ENCODE data around the gene NDUFS5. TPM values are rescaled to one million over a fixed set of nuclear protein-coding genes. Genes with fewer than 3 reads are reported as not detected.
"Not testable (repeated sequence)": the region's sequence is repeated elsewhere in the genome, so short reads cannot be mapped to it uniquely, and the experiment has no call there.

Gene NDUFS5
- total RNA-seq, 1 donor from 2014 or later, result 696 TPM

GRCh38 chr1:39048745-39049370 lies 22.7 kb downstream of the NDUFS5 start:
- H3K9me3 ChIP-seq (replicated peaks), result no peaks in the 10 kb centered on the region
- TF ChIP-seq CTCF (IDR thresholded peaks at IDR 0.05; ENCODE audit: borderline replicate concordance), result no peak
- no peak overlapping the region for H3K4me3 ChIP-seq
- intact Hi-C loops (cut with micrococcal nuclease), result no loop called here
- H3K27ac ChIP-seq (replicated peaks), result peak overlapping the region; percentile 87
- H3K36me3 ChIP-seq, result peaks cover 3% of the 10 kb centered on the region
- no peaks in the 10 kb centered on the region for H3K27me3 ChIP-seq (ENCODE audit: low read depth)
- DNase-seq, result no peak
- peaks cover 22% of the 10 kb centered on the region for H3K4me1 ChIP-seq

GRCh38 chr1:39050001-39050400 lies 23.9 kb downstream of the NDUFS5 start:
- no peak for DNase-seq
- Histone ChIP-seq H3K36me3 (no peaks in the 10 kb centered on the region), H3K4me1 (peaks cover 22% of the 10 kb centered on the region), H3K27ac (replicated peaks) (no peak overlapping the region), H3K4me3 (no peak overlapping the region), H3K27me3 (ENCODE audit: low read depth) (no peaks in the 10 kb centered on the region), H3K9me3 (replicated peaks) (no peaks in the 10 kb centered on the region)
- TF ChIP-seq CTCF (IDR thresholded peaks at IDR 0.05; ENCODE audit: borderline replicate concordance), result no peak
- intact Hi-C loops (cut with micrococcal nuclease), result no loop called here

- peaks cover 19% of the 10 kb centered on the region for H3K4me1 ChIP-seq
- H3K4me3 ChIP-seq; DNase-seq; H3K9me3 ChIP-seq (replicated peaks); intact Hi-C loops (cut with micrococcal nuclease); H3K27ac ChIP-seq (replicated peaks); H3K36me3 ChIP-seq; H3K27me3 ChIP-seq (ENCODE audit: low read depth): not testable (repeated sequence)
Measured at GRCh38 chr1:39051193-39051850, 25.2 kb downstream of the NDUFS5 start.

GRCh38 chr1:39051956-39052355 lies 25.8 kb downstream of the NDUFS5 start:
- intact Hi-C loops (cut with micrococcal nuclease), result no loop called here
- no peak for TF ChIP-seq CTCF (IDR thresholded peaks at IDR 0.05; ENCODE audit: borderline replicate concordance)
- no peaks in the 10 kb centered on the region for H3K36me3 ChIP-seq

GRCh38 chr1:39055213-39055710 lies 29.1 kb downstream of the NDUFS5 start:
- H3K4me3 ChIP-seq; DNase-seq; H3K27ac ChIP-seq (replicated peaks); intact Hi-C loops (cut with micrococcal nuclease); H3K4me1 ChIP-seq; H3K9me3 ChIP-seq (replicated peaks); H3K36me3 ChIP-seq; H3K27me3 ChIP-seq (ENCODE audit: low read depth): not testable (repeated sequence)

More at GRCh38 chr1:39051956-39052355, 25.8 kb downstream of the NDUFS5 start:
- no peak for DNase-seq
- no peak overlapping the region for H3K27ac ChIP-seq (replicated peaks)
- no peaks in the 10 kb centered on the region for H3K9me3 ChIP-seq (replicated peaks)
- H3K4me3 ChIP-seq, result no peak overlapping the region
- no peaks in the 10 kb centered on the region for H3K27me3 ChIP-seq (ENCODE audit: low read depth)
- peaks cover 13% of the 10 kb centered on the region for H3K4me1 ChIP-seq

- intact Hi-C loops (cut with micrococcal nuclease); H3K4me1 ChIP-seq; DNase-seq; H3K36me3 ChIP-seq; H3K9me3 ChIP-seq (replicated peaks); H3K27me3 ChIP-seq (ENCODE audit: low read depth); H3K27ac ChIP-seq (replicated peaks); H3K4me3 ChIP-seq: not testable (repeated sequence)
Measured at GRCh38 chr1:39061516-39061915, 35.4 kb downstream of the NDUFS5 start.

GRCh38 chr1:39061951-39062350 lies 35.8 kb downstream of the NDUFS5 start:
- H3K27me3 ChIP-seq (ENCODE audit: low read depth), result no peaks in the 10 kb centered on the region
- H3K36me3 ChIP-seq, result no peaks in the 10 kb centered on the region
- intact Hi-C loops (cut with micrococcal nuclease), result no loop called here
- no peak overlapping the region for H3K4me3 ChIP-seq
- DNase-seq, result no peak
- no peak overlapping the region for H3K27ac ChIP-seq (replicated peaks)
- H3K9me3 ChIP-seq (replicated peaks), result no peaks in the 10 kb centered on the region
- TF ChIP-seq CTCF (IDR thresholded peaks at IDR 0.05; ENCODE audit: borderline replicate concordance), result no peak
- no peaks in the 10 kb centered on the region for H3K4me1 ChIP-seq

Measured in left ventricle myocardium inferior (tissue), 1 donor.